GM18861 (cell line): Measurements from ENCODE around the gene INKA2.

Experiments
- ATAC-seq: cut with Tn5 transposase; IDR thresholded peaks from one replicate; pipeline ENCODE4 v1.9.1; 2021; ENCODE audit not compliant: unreplicated experiment

INKA2 gene

DNA sequence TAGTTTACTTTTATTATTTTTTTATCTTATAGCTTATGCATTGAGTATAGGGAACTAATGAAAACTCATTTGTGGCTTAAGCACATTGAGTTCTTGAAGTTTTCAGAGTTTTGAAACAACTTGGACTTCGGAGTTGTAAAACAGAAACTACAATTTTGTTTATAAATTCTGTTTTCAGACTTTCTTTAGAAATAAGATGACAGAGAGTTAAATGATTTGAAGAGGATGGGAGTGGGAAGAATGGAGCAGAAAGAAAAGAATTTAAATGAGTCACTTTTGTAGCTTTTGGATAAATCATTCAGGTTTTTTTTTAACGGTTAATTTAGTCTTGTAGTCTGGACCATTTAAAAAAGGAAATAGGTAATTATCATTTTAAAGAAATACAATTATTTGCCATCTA, 32.3 kb downstream of the INKA2 start:
- ATAC-seq = no peak

DNA sequence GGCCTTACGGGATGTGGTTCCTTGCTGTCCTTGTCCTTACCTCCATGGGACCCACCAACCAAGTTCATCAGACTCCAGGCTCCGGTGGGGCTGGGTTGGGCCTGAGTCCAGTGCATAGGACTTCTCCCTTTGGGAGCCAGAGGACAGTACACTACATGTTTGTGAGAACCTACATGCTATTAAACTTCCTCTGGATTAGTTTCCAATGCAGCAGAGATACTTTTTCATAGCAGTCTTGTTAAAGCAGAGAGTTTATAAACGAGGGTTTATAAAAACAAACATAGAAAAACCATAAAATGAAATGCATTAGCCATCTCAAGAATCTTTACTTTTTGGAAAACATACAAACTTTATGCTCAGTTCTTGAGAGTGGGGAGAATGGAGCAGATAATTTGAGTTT, 33.4 kb downstream of the INKA2 start:
- ATAC-seq = no peak

GRCh38 chr1:111704776-111705175, 34.4 kb downstream of the INKA2 start:
- no peak for ATAC-seq

DNA sequence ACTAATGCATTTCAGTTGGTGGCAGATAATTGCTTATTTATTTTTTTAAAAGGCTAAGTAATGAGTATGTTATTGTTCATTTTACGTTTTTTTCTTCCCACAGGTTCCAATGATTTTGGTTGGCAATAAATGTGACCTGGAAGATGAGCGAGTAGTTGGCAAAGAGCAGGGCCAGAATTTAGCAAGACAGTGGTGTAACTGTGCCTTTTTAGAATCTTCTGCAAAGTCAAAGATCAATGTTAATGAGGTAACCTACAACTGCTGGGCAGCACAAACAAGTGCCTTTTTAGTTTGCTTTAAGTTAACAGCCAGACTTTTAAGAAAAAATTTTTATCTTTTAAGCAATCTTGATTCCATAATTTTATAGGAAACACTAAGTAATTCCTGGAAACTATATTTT, 35.0 kb downstream of the INKA2 start:
- no peak for ATAC-seq

DNA sequence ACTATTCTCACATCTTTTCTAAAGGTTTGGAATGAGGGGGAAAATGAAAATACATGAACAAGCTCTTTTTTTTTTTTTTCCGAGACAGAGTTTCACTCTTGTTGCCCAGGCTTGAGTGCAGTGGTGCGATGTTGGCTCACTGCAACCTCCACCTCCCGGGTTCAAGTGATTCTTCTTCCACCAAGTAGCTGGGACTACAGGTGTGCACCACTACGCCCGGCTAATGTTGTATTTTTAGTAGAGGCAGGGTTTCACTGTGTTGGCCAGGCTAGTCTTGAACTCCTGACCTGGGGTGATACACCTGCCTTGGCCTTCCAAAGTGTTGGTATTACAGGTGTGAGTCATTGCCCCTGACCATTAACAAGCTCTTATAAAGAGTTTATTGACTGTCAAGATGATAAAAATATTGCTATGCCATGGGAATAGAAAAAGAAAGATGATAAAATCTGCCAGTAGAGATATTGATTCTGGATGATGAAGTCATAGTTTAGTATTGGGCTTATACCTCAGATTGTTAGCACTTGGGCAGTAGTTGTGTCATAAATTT, 36.6 kb downstream of the INKA2 start:
- ATAC-seq = no peak

DNA sequence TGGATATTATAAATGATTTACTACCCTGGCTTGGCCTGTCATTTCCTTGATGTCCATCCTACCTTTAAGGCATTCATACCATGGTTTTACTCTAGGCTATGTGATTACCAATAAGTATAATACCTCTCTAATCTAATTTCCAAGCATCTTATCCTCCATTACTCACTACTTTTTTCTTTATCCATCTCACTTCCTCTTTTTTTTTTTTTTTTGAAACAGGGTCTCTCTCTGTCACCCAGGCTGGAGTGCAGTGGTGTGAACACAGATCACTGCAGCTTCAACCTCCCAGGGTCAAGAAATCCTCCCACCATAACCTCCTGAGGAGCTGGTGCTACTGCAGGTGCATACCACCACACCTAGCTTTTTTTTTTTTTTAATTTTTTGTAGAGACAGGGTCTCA, 39.9 kb downstream of the INKA2 start:
- ATAC-seq = no peak

DNA sequence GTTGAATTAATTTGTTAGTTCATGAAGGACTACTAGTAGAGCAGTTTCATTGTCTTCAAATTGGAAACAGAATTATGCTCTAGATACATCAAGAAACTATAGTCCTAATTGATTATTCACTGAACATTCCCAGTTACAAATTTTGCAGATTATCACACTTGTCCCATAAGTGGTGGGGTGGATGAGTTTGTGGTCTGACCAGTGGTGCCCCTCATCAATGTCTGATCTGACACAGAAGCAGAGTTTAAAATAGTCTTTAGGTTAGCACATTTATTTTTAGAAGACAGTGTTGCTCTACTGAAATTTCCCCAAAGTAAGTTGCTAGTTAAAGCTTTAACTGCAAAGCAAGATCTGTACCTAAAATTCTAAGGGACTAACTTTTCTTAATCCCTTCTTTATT, 42.9 kb downstream of the INKA2 start:
- no peak for ATAC-seq

GRCh38 chr1:111695801-111696200, 43.4 kb downstream of the INKA2 start:
- no peak for ATAC-seq

DNA sequence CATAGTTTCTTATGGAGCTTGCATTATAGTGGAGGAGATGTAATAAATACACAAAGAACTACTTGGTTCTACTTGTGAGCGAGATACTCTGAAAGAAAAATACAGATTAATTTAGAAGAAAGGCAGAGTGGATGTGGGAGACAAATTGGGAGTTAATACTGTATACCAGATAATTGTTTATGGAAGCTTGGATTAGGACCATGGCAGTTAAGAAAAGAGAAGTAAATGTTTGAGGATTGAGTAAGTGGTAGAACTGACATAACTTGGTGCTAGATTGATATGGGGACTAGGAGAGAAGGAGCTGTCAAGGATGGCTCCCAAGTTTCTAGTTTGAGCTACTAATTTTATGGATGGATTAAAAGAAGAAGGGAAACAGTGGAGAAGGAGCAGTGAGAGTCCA, 47.3 kb downstream of the INKA2 start:
- no peak for ATAC-seq

DNA sequence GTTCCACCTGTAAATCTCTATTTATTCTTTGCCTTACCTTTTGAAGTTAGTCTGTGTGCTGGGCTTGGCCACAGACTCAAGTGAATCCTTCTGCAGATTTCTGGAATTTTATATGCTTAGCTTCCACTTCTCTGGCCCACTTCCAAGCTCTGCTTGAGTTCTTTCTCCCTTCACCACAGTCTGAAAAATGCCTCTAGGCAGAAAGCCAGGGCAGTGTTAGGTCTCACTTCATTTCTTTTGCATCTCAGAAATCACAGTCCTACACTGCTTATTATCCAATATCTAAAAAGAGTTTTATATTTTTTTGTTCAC, 48.9 kb downstream of the INKA2 start:
- ATAC-seq = no peak
